ENCODE data around the gene NCAM2.

Gene NCAM2

GRCh38 chr21:21179619-21180298, 181.6 kb downstream of the NCAM2 start:
- no peak for DNase-seq

DNA sequence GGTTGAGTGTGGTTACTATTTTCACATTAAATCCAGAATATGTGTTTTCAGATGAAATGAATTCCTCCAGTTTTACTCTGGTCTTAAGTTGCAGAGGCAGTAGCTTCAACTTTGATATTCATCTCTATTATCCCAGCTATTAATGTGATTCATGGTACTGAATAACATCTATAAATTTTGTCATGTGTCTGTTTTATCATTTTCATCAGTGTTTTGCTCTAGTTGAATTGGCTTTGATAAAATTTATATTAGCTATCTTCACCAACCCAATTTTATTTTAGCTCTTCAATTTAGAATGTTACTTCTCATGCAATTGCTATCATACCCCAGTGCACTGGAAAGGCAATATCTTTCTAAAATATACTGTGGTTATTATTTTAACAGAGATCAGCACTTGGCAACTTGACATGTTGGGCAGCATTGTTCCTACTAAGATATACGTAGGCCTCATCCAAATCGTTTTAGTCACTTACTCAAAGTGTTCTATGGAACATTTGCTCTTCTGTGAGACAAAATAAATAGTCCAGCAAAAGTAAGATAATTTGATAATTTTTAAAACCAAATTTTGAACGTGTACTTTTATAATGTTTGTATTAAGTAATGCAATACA, 184.3 kb downstream of the NCAM2 start:
- no peak for DNase-seq

GRCh38 chr21:21183092-21183491, 184.9 kb downstream of the NCAM2 start:
- no peak for DNase-seq

DNA sequence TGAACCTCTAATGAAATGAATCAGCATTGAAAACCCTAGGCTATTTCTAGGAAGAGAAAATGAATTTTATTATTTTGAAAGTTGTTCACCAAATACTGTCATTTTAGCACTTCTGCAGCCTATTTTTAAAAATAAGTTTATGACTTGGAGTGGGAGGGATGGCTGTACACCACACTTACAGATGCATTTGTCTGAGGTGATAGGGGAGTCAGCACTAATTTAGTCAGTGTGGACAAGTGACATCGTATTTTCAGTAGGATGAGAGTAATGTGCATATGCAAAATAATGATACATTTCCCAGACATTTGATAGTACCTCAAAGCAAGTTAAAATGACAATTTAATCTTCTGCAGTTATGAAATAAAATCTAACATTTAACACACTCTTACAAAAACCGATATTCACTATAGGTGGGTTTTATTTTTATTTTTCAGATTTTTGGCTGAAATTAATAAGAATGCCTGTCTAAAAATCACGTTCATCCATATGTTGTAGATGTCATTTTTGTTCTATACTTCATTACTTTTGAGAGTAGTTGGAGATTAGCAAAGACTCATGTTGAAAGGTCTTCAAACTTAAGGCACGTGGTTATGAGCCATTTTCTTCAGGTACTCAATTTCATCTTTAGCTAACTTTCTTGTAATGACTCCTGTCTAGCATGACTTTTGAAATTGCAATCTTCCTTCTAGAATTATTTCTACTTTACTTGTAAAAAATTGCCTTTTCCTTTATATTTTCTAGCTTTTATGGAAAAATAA, 186.7 kb downstream of the NCAM2 start:
- no peak for DNase-seq

DNA sequence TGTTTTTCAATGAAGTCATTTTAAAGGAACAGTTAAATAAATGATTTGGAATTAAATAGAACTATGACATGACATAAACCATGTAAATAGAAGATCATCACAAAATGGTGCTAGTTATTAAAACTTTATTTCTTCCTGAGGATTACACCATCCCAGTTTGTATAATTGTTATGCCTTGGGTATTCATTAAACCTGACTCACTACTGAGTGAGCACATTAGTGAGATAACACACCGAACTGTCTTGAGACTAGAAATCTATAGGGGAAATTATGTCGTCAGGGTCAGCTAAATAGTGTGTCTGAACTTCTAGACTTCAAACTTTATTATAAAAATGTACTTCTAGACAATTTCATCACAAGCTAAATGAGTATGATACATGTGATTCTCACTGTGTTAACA, 189.4 kb downstream of the NCAM2 start:
- no peak for DNase-seq

DNA sequence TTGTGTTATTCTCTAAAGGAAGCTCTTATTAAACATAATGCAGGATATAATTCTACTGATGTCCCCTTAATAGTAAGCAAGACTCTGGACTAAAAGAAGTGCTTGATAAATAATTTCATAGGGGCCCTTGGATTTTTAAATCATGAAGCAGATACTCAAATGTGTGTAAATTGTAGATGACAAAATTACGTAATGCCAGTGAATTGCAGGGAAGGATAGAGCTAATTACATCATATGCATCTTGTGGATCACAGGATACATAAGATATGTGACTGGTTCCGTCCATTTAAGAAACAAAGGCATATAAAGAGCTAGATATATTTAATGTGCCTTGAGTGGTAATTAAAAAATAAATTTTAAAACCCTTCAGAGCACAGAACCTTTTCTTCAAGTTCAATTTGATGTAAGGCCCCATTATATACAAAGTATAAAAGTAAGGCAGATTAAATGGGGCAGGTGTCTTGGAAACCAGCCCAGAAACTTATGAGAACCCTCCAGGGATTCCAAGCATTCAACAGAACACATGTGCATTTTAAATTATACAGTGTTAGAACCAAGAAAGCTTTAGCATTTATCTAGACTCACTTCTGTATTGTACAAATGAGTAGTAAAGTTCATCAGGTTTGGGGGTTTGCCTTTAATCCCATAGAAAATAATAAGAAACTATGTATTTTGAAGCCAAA, 190.4 kb downstream of the NCAM2 start:
- no peak for DNase-seq

- no peak for DNase-seq
Observed at GRCh38 chr21:21195417-21195943, 197.3 kb downstream of the NCAM2 start.

DNA sequence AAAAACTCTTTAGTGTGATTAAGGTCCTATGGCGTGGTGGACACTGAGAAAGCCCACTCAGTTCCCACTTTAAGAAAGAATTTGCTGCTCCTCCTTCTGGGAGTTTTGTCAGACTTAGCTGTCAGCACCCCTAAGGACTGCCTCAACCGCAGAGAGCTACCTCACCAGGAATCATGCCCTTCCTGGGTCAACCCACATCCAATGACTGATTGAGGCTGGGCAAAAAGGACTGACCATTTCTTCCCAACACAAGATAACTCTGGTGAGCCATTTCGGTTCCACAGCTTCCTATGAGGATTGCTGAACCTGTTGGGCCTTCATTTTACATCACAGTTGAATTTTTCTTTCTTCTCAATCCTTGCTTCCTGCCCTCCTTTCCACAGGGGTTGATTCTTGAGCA, 197.9 kb downstream of the NCAM2 start:
- no peak for DNase-seq

DNA sequence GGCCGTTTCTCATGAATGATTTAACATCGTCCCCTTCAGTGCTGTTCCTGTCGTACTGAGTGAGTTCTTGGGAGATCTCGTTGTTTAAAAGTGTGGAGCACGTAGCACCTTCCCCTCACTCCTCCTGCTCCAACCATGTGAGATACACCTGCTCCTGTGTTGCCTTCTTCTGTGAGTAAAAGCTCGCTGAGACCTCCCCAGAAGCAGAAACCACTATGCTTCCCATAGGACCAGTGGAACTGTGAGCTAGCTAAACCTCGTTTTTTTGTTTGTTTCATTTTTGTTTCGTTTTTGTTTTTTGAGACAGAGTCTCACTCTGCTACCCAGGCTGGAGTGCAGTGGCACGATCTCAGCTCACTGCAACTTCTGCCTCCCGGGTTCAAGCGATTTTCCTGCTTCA, 198.6 kb downstream of the NCAM2 start:
- DNase-seq = no peak

- DNase-seq = no peak
Observed at GRCh38 chr21:21199342-21200102, 201.3 kb downstream of the NCAM2 start.

DNA sequence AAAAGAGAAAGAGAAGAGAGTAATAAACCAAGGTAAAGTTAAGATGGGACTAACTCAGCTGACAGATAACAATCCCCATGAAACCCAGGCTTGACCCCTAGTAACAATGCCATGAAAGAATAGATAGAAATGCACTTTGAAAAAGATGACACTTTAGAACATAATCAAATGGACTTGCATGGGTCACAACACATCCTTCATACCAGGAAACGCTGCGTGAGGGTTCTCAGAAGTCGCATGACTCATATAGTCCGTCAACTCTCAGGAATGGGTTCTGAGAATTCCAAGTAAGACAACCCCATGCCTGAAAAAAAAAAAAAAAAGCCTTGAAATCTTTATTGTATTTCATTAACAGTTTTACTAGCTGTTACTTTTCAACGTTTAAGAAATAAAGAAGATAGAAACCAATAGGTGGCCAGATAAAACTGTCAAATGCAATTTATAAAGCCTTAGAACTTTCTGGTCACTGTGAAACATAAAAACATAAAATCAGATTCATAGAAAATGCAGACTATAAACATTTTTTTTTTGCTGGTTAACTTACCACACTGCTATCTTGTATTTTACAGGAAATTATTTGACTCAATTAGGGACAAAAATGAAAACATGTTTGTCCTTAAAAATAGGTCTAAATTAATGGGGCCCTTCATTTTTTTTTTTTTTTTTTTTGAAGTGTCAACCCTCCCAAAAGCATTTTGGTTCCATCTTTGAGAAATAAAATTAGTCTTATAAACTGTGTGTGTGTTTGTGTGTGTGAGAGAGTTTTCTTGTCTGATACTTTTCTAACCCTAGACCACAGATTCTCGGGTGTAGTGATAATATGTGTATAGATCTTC, 202.1 kb downstream of the NCAM2 start:
- no peak for DNase-seq

GRCh38 chr21:21200939-21201615, 202.9 kb downstream of the NCAM2 start:
- DNase-seq = no peak

DNA sequence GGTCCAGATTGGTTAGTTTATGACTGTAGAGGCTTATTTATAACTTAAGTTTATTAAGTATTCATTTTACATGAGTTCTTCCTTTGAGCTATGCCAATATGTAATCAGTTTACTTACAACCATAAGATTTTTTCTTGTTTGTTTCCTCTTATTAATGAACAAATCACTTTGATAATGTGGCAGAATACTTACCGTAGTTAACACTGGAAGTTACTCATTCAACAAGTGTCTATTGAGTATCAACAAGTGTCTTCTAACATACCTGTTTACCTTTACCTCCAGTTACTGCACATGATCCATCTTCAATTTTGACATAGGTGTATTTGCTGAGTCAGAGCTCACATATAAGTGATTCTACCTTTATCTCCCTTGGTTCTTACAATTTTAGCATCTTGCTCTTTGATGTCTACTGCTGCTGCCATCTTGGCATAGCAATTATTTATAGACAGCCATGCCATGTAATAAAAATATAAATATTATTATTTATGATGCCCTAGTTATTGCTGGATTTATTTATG, 205.7 kb downstream of the NCAM2 start:
- DNase-seq = no peak

- DNase-seq = no peak
Observed at GRCh38 chr21:21204366-21204996, 206.3 kb downstream of the NCAM2 start.

- DNase-seq = no peak
Observed at GRCh38 chr21:21205604-21206003, 207.4 kb downstream of the NCAM2 start.

DNA sequence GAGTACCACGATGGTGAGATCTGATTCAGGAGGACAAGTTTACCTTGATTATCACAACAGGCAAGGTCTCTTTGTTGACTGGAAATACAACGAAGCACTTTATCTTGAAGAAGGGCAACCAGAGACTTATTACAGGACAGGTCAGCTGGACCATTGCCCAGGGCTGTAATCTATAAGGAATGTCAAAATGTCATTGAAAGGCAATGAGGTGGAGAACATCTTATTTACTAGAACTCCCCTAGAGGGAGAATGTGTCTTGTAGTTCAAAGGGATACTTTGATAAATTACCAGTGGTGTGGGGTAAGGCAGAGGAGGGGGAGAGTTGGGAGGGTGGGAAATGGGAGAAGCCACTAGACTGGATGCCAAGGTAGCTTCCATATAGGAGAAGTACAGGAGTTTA, 212.3 kb downstream of the NCAM2 start:
- no peak for DNase-seq

GRCh38 chr21:21213297-21213696, 215.1 kb downstream of the NCAM2 start:
- no peak for DNase-seq

- no peak for DNase-seq
Observed at GRCh38 chr21:21216047-21216446, 217.8 kb downstream of the NCAM2 start.

- DNase-seq = no peak
Observed at GRCh38 chr21:21226472-21226871, 228.3 kb downstream of the NCAM2 start.

DNA sequence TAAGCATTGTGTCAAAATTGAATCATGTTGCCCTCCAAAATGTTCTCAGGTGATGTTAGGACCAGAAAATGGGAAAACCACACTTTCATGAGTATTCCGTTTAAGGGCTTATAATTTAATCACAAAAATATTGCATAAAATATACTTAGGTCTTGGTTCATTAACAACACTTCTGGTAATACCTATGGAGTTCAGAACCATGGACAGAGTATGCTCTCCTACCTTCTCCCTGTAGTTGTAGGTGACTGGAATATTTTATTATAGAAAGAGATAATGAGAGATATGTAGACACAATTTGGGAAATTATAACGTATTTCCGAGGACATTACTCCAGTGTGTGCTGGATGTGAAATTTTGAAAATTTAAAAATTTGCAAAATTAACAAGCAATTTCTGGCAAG, 232.5 kb downstream of the NCAM2 start:
- no peak for DNase-seq
